Endothelial cell of umbilical vein (primary cell): ENCODE measurements around the gene NOTCH3. TPM values are rescaled to one million over a fixed set of nuclear protein-coding genes. Genes with fewer than 3 reads are reported as not detected.

Experiments used
- BruUV-seq: library from RNA; stranded (reverse); fragments of 400-500 nt; replicated peaks from 2 replicates; lab custom pipeline; 2021; lab: Mats Ljungman, UMichigan
- CTCF ChIA-PET: fragments of 300-600, 350-600 bp; sonication (Branson Sonifier 250); formaldehyde crosslinking; loops from one replicate; lab custom pipeline; 2021; ENCODE audit warnings: antibody characterized with exemption, inconsistent platforms; lab: Charles Lee
- POLR2A ChIA-PET: fragments of 300-600, 350-600 bp; sonication (Branson Sonifier 250); formaldehyde crosslinking; loops from one replicate; lab custom pipeline; 2021; ENCODE audit warnings: antibody characterized with exemption, inconsistent platforms; lab: Charles Lee
- DNase-seq: peaks from one replicate; pipeline ENCODE4 v3.0.0-alpha.2; 2011; ENCODE audit warnings: low read depth, low spot score
- FAIRE-seq: peaks from 2 replicates; lab custom pipeline; 2011; peaks lifted over from hg19 to GRCh38; lab: Jason Lieb, UNC
- H2AFZ ChIP-seq: 2 replicates; pipeline ENCODE4 v1.6.0; 2012; ENCODE audit warnings: low read depth, low read length, control low read depth, inconsistent platforms
- H3K27ac ChIP-seq: 2 replicates; pipeline ENCODE4 v1.5.1; 2011; ENCODE audit warnings: low read depth, mild to moderate bottlenecking, control low read depth, low read length, moderate library complexity; ENCODE audit not compliant: insufficient read depth
- H3K27me3 ChIP-seq, 2 experiments: 2 replicates each; pipeline versions ENCODE4 v1.6.0 to v1.6.1; 2011; ENCODE audit warnings: low read length in 2 of 2, mixed read lengths in 1 of 2; ENCODE audit not compliant: control insufficient read depth in 2 of 2, insufficient read depth in 2 of 2
- H3K36me3 ChIP-seq, 2 experiments: 2 replicates in 1 of 2; 3 replicates in 1 of 2; pipeline ENCODE4 v1.5.1; 2011; ENCODE audit warnings: low read length in 2 of 2, mild to moderate bottlenecking in 1 of 2, moderate library complexity in 1 of 2; ENCODE audit not compliant: control insufficient read depth in 2 of 2, insufficient read depth in 2 of 2; ENCODE audit errors: extremely low read depth in 1 of 2
- H3K4me1 ChIP-seq: 3 replicates; pipeline ENCODE4 v1.5.1; 2011; ENCODE audit warnings: mild to moderate bottlenecking, low read length; ENCODE audit not compliant: control insufficient read depth, insufficient read depth; ENCODE audit errors: extremely low read depth
- H3K4me2 ChIP-seq: 2 replicates; pipeline ENCODE4 v1.6.1; 2011; ENCODE audit warnings: low read length, control low read depth, mixed read lengths; ENCODE audit not compliant: insufficient read depth
- H3K4me3 ChIP-seq, 3 experiments: fragments of 200-600 bp in 1 of 3; sonication (generic), shearing (Covaris generic) in 1 of 3; replicated peaks in 1 of 3; 2 replicates each; pipeline ENCODE4 v1.5.1; 2011 to 2016; ENCODE audit warnings: control low read depth in 3 of 3, low read length in 3 of 3, mild to moderate bottlenecking in 2 of 3, inconsistent platforms in 1 of 3, low read depth in 1 of 3, moderate library complexity in 1 of 3; ENCODE audit not compliant: insufficient read depth in 1 of 3
- H3K79me2 ChIP-seq: 2 replicates; pipeline ENCODE4 v1.6.0; 2012; ENCODE audit warnings: low read length, inconsistent platforms; ENCODE audit not compliant: control insufficient read depth, insufficient read depth
- H3K9ac ChIP-seq: replicated peaks from 2 replicates; pipeline ENCODE3; 2011; ENCODE audit warnings: low read length, control low read depth; ENCODE audit not compliant: insufficient read depth; ENCODE audit errors: extremely low read depth
- H3K9me1 ChIP-seq: replicated peaks from 3 replicates; pipeline ENCODE4 v1.6.0; 2011; ENCODE audit warnings: mild to moderate bottlenecking, low read length; ENCODE audit not compliant: control insufficient read depth, insufficient read depth; ENCODE audit errors: extremely low read depth
- H3K9me3 ChIP-seq: replicated peaks from 2 replicates; pipeline ENCODE4 v1.5.1; 2012; ENCODE audit warnings: low read length, inconsistent platforms; ENCODE audit not compliant: control insufficient read depth, insufficient read depth
- H4K20me1 ChIP-seq: replicated peaks from 2 replicates; pipeline ENCODE3; 2011; ENCODE audit warnings: mild to moderate bottlenecking, low read length; ENCODE audit not compliant: control insufficient read depth, insufficient read depth; ENCODE audit errors: extremely low read depth
- EZH2 ChIP-seq: IDR thresholded peaks from 2 replicates; pipeline ENCODE4 v1.6.1; 2012; ENCODE audit warnings: borderline replicate concordance, low read depth, mild to moderate bottlenecking, moderate library complexity, low read length, inconsistent platforms; ENCODE audit not compliant: severe bottlenecking
- FOS ChIP-seq: IDR thresholded peaks from 2 replicates; pipeline ENCODE4 v1.6.1; 2011; ENCODE audit warnings: mild to moderate bottlenecking, low read length, moderate library complexity, borderline replicate concordance; ENCODE audit not compliant: insufficient read depth
- GATA2 ChIP-seq: IDR thresholded peaks from 2 replicates; pipeline ENCODE4 v1.7.0; 2011; ENCODE audit warnings: low read depth, mild to moderate bottlenecking, moderate library complexity, mixed read lengths, low read length; ENCODE audit not compliant: insufficient read length, insufficient read depth
- JUN ChIP-seq: IDR thresholded peaks from 2 replicates; pipeline ENCODE4 v1.6.1; 2011; ENCODE audit warnings: borderline replicate concordance, low read depth; ENCODE audit not compliant: insufficient read length, insufficient read depth
- MYC ChIP-seq: IDR thresholded peaks from one replicate; pipeline ENCODE4 v1.6.1; 2011; ENCODE audit warnings: mild to moderate bottlenecking, low read depth, low read length
- POLR2A ChIP-seq: IDR thresholded peaks from 2 replicates; pipeline ENCODE4 v1.6.1; 2012; ENCODE audit warnings: low read depth, mild to moderate bottlenecking, control low read depth, low read length
- POLR2AphosphoS5 ChIP-seq: IDR thresholded peaks from 2 replicates; pipeline ENCODE4 v1.6.1; 2012; ENCODE audit warnings: low read depth, mild to moderate bottlenecking, control low read depth, low read length, moderate library complexity; ENCODE audit not compliant: insufficient read depth
- dilution Hi-C: fragments of 300-500 bp; cut with MboI; formaldehyde crosslinking; loops from one replicate; pipeline ENCODE4 v1.15.0; 2019; ENCODE audit warnings: low sequenced_read_pairs; ENCODE audit not compliant: extremely low pct_ligation_motif_present
- intact Hi-C: fragments of 100-400 bp; cut with micrococcal nuclease; formaldehyde crosslinking; loops from one replicate; pipeline ENCODE4 v1.10.0; 2022
- polyA plus RNA-seq, 4 experiments: library from polyadenylated mRNA; depleted of rRNA in 3 of 4; stranded (reverse) in 3 of 4; unstranded in 1 of 4; fragments of >200 nt; gene quantifications; 2 replicates each; pipeline versions ENCODE4 v1.2.1 to v1.2.3, GENCODE V29; 2011 to 2012; ENCODE audit warnings: missing spikeins in 1 of 4
- total RNA-seq: library from RNA; stranded (reverse); gene quantifications from 2 replicates; pipeline ENCODE4 v1.2.3, GENCODE V29; 2021
- TF ChIP-seq, protein P1 (sequence below), 2 donors: IDR thresholded peaks; 1 replicate in 1 of 2; 2 replicates in 1 of 2; pipeline ENCODE4 v1.5.1; 2011; ENCODE audit warnings: low read length in 2 of 2, mild to moderate bottlenecking in 2 of 2, moderate library complexity in 2 of 2, control low read depth in 1 of 2, inconsistent platforms in 1 of 2, low read depth in 1 of 2; ENCODE audit not compliant: insufficient read depth in 1 of 2; ENCODE audit errors: extremely low read depth in 1 of 2
- TF ChIP-seq, protein P2 (sequence below): IDR thresholded peaks from 2 replicates; pipeline ENCODE4 v1.6.1; 2011; ENCODE audit not compliant: insufficient read depth, insufficient read length

NOTCH3 gene
- total and polyA plus RNA-seq, 2 donors (not counting 3 experiments of a cell fraction or from before 2014, with no cell fraction given) = 0.63 to 1.5 TPM

DNA sequence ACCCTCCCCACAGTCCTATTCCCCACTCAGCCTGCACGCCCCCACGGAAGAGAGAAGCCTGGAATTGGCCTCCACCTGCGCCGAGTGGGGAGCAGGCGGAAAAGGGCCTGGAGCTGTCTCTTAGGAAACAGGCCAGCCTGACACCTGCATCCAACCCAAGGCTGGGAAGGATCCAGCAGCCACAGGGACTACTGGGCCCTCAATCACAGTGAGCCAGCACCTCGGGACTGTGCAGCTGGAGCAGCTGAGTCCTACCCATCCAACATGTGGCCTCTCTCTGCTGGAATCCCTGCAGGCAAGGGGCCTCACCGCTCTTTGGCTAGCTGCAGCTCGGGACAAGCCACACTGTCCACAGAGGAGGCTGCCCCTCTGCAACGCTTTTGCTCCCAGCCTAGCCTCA lies 39.7 kb upstream of the NOTCH3 start:
- no peaks in the 10 kb centered on the region for H4K20me1 ChIP-seq
- no peaks in the 10 kb centered on the region for H3K9me1 ChIP-seq
- H3K4me2 ChIP-seq = no peak overlapping the region
- no peaks in the 10 kb centered on the region for H3K4me1 ChIP-seq
- FAIRE-seq = no peak
- BruUV-seq = no TSS peak
- dilution Hi-C loops = no loop called here
- no peak overlapping the region for H3K4me3 ChIP-seq
- DNase-seq = no peak
- POLR2A ChIA-PET = no interaction called here
- no peak overlapping the region for H2AFZ ChIP-seq
- H3K9me3 ChIP-seq = no peaks in the 10 kb centered on the region
- intact Hi-C loops = no loop called here
- no peak overlapping the region for H3K9ac ChIP-seq
- no peak overlapping the region for H3K27ac ChIP-seq
- no peaks in the 10 kb centered on the region for H3K27me3 ChIP-seq
- no peak for TF ChIP-seq GATA2
- no peak for TF ChIP-seq JUN
- no peak for TF ChIP-seq FOS
- no peak for TF ChIP-seq POLR2AphosphoS5
- no peak for TF ChIP-seq POLR2A
- no peaks in the 10 kb centered on the region for H3K79me2 ChIP-seq
- peaks cover 17 to 68% of the 10 kb centered on the region in 2 experiments for H3K36me3 ChIP-seq
- CTCF ChIA-PET = interaction anchor here (1.1 kb wide), 1 partner anchor 10 kb away, joined by 3 read pairs; no protein-coding TSS in a partner anchor

DNA sequence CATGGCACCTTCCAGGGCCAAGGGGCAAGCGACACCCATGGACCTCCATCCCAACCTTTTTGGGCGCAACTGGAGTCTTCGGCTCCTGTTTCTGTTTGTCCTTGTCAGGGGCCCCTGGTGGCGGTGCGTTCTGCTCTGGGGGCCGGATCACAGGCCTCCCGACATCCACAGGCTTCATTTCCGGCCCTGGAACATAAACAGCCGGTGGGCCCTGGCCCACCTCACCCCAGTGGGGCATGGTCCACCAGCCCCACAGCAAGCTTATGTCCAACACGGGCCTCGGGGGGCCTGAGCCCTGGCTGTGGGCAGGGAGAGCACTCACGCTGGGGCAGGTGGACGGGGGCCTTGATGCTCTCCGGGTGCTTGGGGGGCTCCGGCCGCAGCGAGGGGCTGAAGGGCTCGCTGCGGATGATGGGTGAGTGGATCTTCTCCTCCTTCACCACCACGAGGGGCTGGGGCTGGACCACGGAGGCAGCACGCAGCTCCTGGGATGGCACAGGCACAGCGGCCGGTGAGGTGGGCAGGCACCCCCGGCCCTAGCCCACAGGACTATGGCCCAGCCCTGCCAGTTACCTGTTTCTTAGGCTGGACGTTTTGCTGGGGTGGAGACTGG lies 38.6 kb upstream of the NOTCH3 start:
- no TSS peak for BruUV-seq
- FAIRE-seq = no peak

More for the DNA sequence above, 38.6 kb upstream of the NOTCH3 start:
- dilution Hi-C loops (no loop called here), intact Hi-C loops (no loop called here)
- Histone ChIP-seq H3K9me3 (no peaks in the 10 kb centered on the region), H3K4me1 (no peaks in the 10 kb centered on the region), H3K79me2 (no peaks in the 10 kb centered on the region), H3K27me3 (no peaks in the 10 kb centered on the region), H3K36me3 (peaks cover 17 to 60% of the 10 kb centered on the region in 2 experiments), H3K9ac (no peak overlapping the region), H3K4me3 (no peak overlapping the region), H3K4me2 (no peak overlapping the region), H2AFZ (no peak overlapping the region), H4K20me1 (no peaks in the 10 kb centered on the region), H3K27ac (no peak overlapping the region), H3K9me1 (no peaks in the 10 kb centered on the region)
- TF ChIP-seq, protein P1, sequence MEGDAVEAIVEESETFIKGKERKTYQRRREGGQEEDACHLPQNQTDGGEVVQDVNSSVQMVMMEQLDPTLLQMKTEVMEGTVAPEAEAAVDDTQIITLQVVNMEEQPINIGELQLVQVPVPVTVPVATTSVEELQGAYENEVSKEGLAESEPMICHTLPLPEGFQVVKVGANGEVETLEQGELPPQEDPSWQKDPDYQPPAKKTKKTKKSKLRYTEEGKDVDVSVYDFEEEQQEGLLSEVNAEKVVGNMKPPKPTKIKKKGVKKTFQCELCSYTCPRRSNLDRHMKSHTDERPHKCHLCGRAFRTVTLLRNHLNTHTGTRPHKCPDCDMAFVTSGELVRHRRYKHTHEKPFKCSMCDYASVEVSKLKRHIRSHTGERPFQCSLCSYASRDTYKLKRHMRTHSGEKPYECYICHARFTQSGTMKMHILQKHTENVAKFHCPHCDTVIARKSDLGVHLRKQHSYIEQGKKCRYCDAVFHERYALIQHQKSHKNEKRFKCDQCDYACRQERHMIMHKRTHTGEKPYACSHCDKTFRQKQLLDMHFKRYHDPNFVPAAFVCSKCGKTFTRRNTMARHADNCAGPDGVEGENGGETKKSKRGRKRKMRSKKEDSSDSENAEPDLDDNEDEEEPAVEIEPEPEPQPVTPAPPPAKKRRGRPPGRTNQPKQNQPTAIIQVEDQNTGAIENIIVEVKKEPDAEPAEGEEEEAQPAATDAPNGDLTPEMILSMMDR (IDR thresholded peaks at IDR 0.05; ENCODE audit: extremely low read depth in 1 of 2, insufficient read depth in 1 of 2, low read depth in 1 of 2, low read length in 2 of 2) = no peak
- TF ChIP-seq GATA2 (no peak), MYC (no peak), FOS (no peak), EZH2 (no peak), POLR2AphosphoS5 (no peak), JUN (no peak), POLR2A (no peak)
- TF ChIP-seq, protein P2, sequence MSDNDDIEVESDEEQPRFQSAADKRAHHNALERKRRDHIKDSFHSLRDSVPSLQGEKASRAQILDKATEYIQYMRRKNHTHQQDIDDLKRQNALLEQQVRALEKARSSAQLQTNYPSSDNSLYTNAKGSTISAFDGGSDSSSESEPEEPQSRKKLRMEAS = no peak
- CTCF ChIA-PET = no interaction called here
- no peak for DNase-seq
- POLR2A ChIA-PET = no interaction called here
